Muscle of back (tissue), 11 donors: Measurements from ENCODE around the gene WWOX. TPM values are rescaled to one million over a fixed set of nuclear protein-coding genes. Genes with fewer than 3 reads are reported as not detected.
"Not testable (repeated sequence)": the region's sequence is repeated elsewhere in the genome, so short reads cannot be mapped to it uniquely, and the experiment has no call there.

Source experiments
- DNase-seq, 3 donors: peaks; one replicate each; pipeline versions ENCODE4 v3.0.0 to v3.0.0-alpha.2; 2013
- polyA plus RNA-seq, 10 donors: library from polyadenylated mRNA; unstranded; fragments of 120-200 nt; gene quantifications; one replicate each; pipeline ENCODE4 v1.2.1, GENCODE V29; 2013; ENCODE audit not compliant: insufficient read length in 10 of 10

WWOX gene
- polyA plus RNA-seq, 10 donors: 7.8 to 14.7 (median 12.8) TPM

DNA sequence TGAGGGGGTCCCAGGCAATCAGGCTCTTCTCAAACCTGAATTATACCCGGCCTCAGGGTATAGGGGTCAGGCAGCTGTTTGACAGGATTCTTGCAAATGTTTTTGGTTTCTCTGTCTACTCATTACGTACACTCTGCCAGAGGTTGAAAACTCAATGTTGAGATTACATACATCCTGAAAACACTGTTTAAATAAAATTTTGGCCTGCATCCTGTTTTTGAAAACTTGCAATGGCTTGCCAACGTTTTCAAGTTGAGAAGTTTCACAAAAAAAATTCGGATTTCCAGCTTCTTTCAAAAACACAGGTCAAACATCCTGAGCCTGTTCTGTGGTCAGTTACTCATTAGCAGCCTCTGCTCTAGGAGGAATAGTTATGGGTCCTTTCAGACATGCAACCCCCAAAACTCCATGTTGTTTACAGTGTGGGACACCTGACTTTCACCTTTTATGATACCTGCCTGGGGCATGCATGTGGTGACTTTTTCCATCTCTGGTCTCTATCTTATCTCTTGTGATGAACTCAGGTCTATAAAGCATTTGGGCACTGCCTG, 577.8 kb downstream of the WWOX start:
- peak in 2 of 3 donors; percentile 42 to 69 for DNase-seq

- peak in 2 of 3 donors; percentile 40 to 70 for DNase-seq
These were observed 580.1 kb downstream of the WWOX start for GRCh38 chr16:78679546-78679945.

DNA sequence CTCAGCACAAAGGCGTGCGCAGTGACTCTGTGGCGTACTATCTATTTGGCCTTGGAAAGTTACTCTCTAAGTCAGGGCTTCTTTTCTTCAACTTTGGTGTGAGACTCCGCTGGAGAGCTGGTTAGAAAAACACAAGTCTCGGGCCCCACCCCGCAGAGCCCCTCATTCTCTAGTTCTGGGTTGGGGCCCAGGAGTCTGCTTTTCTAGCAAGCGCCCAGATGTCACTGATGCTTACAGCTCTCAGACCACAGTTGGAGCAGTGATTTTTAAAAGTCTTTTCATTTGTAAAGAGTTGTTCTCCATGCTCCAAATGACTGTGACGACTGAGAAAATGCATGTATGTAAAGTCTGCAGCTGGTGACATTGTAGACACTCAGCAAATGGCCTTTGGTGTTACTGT, 582.3 kb downstream of the WWOX start:
- peak in 1 of 3 donors; percentile 59 for DNase-seq

- DNase-seq: peak; percentile 29 to 89 (median 84)
These were observed 584.7 kb downstream of the WWOX start for GRCh38 chr16:78684030-78684611.

GRCh38 chr16:78684655-78685375, 585.4 kb downstream of the WWOX start:
- DNase-seq: peak; percentile 54 to 89 (median 65)

DNA sequence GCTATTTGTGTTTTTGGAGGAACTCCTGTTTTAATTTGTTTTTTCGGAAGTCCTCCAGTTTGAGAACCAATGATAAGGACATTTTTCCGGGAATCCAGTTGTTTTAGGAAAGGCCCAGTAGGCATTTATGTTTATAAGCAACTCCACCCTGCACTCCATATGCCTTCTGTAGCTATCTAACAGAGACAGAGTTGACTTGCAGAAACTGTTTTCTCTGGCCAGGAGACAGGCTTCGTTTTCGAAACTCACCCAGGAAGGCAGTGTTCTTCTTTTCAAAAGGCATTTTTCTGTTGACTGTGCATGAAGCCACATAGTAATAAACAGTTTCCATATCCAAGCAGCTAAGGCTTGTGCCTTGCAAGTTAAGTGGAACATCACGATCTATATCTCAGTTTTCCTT, 587.1 kb downstream of the WWOX start:
- DNase-seq: no peak

DNA sequence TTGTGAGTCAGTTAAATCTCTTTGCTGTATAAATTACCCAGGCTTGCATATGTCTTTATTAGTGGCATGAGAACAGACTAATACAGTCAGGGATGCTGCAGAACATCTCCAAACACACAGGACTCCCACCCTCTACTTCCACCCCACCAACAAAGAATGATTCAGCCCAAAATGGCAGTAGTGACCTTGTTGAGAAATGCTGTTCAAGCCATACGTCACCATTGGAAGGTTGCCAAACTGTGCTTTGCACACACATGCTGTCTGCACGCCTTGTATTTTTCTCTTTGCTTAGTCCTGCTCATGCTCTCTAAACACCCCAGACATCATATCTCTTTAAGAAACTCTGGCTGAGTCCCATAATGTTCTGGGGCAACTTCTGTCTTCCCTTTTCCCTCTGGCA, 589.6 kb downstream of the WWOX start:
- DNase-seq: peak; percentile 52 to 70 (median 55)

- no peak for DNase-seq
These were observed 590.1 kb downstream of the WWOX start for GRCh38 chr16:78689536-78689935.

GRCh38 chr16:78690510-78690909, 591.1 kb downstream of the WWOX start:
- no peak for DNase-seq

DNA sequence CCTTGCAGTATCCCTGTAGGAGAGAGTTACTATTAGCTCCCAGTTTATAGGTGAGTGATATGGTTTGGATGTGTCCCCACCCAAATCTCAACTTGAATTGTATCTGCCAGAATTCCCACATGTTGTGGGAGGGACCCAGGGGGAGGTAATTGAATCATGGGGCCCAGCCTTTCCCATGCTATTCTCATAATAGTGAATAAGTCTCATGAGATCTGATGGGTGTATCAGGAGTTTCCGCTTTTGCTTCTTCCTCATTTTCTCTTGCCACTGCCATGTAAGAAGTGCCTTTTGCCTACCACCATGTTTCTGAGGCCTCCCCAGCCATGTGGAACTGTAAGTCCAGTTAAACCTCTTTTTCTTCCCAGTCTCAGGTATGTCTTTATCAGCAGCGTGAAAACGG, 592.3 kb downstream of the WWOX start:
- not testable (repeated sequence) for DNase-seq

GRCh38 chr16:78693496-78693895, 594.0 kb downstream of the WWOX start:
- DNase-seq: no peak

DNA sequence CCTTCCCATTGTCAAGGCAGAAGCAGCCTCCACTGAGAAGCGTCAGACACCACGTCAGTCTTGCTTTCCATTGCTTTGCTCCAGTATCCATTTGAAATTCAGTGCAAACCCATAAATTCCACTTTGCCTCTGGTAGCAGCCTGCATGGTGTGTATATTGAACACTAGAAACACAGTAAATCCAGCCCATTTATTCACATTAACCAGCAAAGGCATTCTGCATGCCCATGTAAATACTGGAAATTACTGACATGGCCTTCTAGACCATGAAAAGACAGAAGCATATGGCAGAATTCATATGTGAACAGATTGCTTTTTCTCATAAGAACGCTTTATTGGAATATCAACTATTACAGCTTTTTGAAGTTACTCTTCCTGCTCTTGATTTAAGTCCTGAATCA, 595.0 kb downstream of the WWOX start:
- no peak for DNase-seq

GRCh38 chr16:78695391-78695790, 595.9 kb downstream of the WWOX start:
- peak in 1 of 3 donors; percentile 45 for DNase-seq

- no peak for DNase-seq
These were observed 597.3 kb downstream of the WWOX start for GRCh38 chr16:78696797-78697196.

DNA sequence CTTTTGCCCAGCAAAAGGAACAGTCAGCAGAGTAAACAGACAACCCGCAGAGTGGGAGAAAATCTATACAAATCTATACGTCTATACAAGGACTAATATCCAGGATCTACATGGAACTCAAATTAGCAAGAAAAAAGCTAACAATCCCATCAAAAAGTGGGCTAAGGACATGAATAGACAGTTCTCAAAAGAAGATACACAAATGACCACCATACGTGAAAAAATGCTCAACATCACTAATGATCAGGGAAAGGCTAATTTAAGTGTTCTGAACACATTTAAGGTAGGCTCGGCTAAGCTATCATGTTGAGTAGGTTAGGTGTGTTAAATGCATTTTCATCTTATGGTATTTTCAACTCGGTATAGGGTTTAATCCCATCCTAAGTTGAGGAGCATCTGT, 598.0 kb downstream of the WWOX start:
- DNase-seq: no peak

- peak in 1 of 3 donors; percentile 49 for DNase-seq
These were observed 604.5 kb downstream of the WWOX start for GRCh38 chr16:78703936-78704335.

GRCh38 chr16:78704416-78704815, 605.0 kb downstream of the WWOX start:
- DNase-seq: peak; percentile 36 to 56 (median 37)

- no peak for DNase-seq
These were observed 606.2 kb downstream of the WWOX start for GRCh38 chr16:78705694-78706093.

DNA sequence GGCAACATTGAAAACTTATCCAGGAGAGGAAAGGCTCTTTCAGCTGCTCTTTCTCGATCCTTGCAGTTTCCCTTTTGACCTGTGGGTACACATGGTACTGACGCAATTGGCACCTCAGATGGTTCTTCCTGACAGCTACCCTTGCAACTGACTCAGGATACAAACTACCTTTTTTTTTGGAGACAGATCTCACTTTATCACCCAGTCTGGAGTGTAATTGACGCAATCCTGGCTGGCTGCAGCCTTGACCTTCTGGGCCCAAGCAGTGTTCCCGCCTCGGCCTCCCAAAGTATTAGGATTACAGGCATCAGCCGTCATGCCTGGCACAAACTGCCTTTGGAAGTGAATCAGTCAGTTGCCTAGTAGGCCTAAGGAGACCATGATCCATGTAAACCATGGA, 607.2 kb downstream of the WWOX start:
- DNase-seq: no peak

DNA sequence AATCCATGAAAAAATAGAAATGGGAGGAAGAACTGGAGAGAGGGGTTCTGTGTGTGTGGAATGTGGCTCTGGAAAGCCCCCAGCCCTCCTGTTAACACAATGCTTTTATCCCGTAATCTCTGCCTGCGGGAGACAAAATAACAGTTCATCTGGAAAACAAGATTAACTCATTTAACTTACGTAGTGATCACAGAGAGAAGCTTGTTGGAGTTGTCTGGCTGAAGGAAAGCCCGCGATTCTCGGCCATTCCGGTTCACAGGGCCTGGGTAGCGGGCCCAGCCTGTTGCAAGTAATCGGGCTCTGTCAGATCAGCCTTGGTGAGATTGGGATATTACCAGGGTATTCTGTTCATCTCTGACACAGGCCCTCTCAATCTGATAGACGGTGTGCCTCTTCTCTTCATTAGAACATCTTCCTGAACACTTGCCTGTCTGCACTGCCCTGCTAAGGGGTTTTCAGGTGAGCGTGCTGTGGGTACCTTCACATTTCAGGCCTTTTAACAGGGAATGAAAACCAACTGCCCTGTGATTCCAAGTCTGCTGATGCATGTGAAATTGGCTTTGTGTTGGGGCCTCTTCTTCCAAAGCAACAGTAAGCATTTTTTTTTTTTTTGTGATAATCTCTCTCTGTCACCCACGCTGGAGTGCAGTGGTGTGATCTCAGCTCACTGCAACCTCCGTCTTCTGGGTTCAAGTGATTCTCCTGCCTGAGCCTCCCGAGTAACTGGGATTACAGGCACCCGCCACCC, 609.9 kb downstream of the WWOX start:
- no peak for DNase-seq

GRCh38 chr16:78715106-78715505, 615.7 kb downstream of the WWOX start:
- DNase-seq: peak in 1 of 3 donors; percentile 37

DNA sequence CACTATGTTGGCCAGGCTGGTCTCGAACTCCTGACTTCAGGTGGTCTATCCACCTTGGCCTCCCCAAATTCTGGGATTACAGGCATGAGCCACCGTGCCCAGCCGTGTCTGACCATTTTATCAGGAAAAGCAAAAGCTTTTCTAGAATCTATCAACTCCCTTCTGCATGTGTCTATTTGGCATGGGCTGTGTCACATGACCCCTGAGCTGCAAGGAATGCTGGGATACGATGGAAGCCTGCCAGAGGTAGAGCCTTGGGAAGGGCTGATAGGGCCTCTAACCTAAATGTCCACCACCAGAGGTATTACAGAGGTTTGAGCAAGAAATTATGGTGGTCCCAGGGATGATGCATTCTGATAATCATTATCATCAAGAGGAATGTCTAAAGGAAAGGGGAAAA, 616.2 kb downstream of the WWOX start:
- no peak for DNase-seq

DNA sequence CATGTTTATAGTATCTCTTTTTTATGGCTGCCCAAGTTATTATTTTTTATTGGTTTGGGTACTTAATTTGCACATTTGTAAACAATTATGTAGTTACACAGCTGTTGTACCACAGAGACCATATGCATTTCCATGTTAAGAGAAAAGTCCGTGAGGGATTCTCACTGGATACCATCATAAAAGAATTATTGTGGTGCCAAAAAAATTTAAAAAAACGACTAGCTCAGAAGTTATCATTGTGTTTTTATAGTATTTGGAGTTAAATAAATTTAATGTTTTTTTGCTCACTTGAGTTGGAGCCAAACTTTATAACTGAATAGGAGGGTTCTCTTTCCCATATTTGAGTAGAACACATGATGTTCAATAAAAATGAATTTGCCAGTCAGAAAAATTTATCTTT, 618.7 kb downstream of the WWOX start:
- peak in 1 of 3 donors; percentile 40 for DNase-seq
